T-helper 22 cell (primary cell): ENCODE measurements around the gene CCNQ.

Experiments
- DNase-seq: peaks from one replicate; pipeline ENCODE4 v3.0.0-alpha.2; 2020; ENCODE audit warnings: low read depth

The CCNQ gene

DNA sequence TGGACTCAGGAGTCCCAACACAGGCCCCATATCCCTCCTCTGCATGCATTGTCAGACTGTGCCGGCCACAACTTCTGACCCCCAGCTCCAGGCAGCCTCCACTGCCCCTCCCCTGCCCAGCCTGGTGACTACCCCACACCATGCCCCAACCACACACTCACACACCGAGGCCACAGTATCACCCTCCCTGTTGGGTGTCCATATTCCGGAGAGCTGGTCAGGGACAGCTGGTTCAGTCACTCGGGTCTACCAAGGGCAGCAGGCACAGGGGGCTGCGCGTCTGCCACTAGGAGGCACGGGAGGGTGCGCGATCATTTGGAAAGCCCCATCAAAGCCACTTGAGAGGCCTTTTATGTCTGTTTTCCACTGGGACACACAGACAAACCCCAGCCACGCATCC lies 26.3 kb downstream of the CCNQ start:
- no peak for DNase-seq

DNA sequence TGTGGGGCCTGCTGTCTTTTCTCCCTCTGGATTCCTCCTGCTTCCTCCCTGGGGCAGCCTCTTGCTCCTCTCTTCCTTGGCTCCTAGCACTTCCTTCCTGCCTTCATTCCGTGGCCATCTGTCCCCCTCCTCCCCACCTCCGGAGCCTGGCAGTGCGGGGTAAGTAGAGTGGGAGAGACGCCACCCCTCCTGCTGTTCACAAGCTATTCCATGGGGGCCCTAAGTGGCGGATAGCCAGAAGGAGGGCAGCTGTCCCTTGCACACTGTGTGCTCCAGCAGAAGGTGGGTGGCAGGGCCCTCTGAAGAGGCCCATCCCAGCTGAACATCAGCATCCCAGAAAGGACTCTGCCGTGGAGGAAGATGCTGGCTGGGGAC lies 27.4 kb downstream of the CCNQ start:
- no peak for DNase-seq

DNA sequence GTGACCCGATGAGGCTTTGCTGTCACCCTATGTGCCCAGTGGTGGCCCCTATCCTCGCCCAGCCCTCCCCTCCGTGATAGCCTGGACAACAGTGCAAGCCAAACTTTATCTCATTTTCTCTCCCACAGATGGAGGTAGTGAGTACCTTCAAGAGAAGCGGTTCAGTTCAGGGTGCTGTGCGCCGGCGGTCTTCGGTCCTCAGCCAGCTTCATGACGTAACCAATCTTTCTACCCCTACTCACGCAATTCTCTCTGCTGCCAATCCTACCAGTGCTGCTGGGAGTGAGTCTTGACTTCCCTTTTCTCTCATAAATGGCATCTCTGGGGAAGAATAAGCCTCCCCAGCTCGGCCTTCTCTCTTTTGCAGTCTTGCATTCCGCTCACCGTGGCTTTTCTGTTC lies 29.5 kb downstream of the CCNQ start:
- no peak for DNase-seq

DNA sequence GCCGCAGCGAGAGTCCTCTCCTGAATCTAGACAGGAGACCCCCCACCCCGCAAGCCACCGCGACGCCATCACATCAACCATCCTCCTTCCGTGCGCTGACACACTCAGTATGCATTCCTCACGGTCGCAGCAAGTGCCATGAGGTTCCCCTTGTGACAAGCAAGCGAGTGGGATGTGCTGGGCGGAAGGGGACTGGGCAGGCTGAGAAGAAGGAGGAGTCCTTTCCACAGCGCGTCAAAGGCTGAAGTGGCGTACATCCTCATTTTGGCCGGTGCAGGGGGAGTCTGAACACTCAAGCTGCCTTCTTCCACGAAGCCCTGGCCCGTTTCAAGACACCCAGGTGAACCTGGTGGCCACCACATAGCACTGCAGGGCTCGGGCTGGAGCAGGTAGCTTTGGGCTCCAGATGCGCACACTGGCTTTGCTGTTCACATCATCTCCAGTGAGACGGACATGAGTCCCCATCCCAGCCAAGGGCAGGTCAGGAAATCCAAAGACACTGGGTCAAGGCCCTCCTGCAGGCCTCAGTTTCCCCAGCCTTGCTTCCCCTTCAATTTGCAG lies 30.4 kb downstream of the CCNQ start:
- DNase-seq, result no peak

DNA sequence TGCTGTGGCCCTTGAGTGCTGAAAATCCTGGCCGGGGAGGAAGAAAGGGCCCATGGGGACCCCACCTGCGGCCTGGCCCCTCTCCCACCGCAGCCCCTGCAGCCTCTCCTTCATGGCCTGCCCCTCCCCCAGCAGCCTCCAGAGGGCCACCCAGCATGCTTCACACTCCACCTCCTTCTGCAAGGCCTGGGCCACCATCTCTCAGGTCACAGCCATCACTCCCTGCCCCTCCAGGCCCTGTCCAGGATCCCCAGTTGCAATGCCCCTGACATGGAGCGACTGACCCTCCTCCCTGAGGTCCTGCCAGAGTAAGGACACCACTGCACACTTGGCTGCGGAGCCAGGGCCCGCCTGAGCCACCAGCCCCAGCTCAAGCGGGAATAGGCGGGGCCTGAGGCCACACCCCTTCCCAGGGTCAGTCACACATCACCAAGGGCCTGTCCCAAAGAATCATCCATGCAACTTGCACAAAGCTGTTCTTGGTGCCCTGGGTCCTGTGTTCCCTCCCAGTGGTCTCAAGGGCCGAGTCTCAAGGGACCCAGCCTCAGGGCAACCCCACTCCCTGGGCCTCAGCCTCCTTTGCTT lies 32.9 kb downstream of the CCNQ start:
- DNase-seq, result no peak

DNA sequence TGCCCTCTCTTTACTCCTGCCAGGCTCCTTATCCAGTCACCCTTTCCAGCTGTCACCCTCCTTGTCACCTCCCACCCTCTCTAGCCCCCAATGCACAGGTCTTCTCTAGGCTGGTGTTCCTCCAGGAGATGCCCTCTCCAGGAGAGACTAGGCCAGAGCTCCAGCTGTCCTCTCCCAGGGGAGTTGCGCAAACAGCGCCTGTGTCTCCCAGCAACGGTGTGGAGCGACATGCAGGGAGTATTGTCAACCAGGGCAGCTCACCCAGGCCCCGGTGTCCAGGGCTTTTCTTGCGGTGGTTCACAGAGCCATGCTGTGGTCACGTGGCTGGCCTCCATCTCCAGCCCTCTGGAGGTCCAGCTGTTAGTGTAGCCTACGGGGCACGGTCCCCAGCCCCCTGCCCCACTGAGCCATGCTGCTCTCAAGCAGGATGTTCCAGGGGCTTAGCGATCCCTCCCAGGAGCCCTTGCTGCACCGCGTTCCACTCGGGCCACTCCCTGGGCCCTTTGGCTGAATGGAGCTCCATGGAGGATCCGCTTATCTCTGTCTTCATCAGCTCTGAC lies 34.8 kb downstream of the CCNQ start:
- DNase-seq, result no peak

DNA sequence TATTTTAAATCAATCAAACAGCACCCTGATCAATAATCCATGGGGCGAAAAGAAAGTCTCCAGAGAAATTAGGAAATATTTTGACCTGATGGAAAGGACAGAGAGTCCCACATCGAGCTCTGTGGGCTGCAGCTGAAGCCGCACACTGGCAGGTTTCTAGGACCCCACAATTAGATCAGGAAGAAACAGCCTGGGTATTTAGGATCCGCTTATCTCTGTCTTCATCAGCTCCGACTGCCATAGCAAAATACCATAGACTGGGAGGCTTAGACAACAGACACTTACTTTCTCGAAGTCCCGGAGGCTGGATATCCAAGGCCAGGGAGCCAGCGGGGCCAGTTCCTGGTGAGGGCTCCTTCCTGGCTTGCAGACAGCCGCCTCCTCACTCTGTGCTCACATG lies 36.4 kb downstream of the CCNQ start:
- no peak for DNase-seq

DNA sequence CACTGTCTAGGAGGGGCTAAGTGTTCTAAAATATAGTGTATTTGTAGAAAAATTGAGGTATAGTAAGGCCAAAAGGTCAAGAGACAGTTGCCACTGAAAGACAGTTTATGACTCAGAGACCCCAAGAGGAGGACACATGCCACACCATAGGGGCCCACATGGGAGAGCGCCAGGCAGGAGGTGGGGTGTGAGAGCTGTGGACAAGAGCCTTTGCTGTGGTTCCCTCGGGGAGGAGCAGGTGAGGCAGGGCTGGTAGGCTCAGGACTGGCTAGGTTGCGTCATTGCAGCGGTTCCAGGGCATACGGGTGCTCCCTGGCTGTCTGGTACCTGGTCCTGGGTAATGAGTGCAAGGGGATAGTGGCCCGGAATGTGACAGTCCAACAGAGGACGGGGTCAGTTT lies 37.6 kb downstream of the CCNQ start:
- no peak for DNase-seq

DNA sequence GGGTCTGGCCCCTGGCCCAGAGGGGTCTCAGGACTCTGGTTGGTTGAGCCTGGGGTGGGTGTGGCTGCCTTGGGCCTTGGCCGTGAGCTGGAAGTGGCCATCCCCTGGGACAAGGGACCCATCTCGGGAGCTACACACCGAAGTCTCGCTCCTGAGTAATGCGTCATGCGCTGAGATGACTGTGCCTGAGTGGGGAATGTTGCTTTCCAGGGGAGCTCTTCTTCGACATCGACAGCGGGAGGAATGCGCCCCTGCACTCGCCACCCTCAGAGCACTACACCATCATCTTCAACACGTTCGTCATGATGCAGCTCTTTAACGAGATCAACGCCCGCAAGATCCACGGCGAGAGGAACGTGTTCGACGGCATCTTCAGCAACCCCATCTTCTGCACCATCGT lies 38.5 kb downstream of the CCNQ start:
- no peak for DNase-seq

DNA sequence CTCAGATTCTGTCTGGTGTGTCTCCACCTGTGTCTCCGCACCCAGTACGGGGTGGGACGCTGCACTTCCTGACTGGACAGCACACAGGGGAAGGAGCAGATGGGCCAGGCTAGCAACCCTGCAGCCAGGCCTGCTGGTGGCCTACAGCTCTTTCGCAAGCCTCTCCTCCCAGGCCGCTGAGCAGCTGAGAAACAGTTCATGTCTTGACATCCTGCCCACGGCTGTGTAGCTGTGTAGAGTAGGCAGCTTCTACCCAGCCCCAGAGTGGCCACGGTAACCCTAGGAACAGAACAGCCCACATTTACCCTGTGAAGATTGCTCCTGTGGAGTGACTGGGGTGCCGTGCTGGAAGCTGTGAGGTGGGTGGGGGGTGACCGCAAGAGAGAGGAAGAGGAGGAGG lies 38.9 kb downstream of the CCNQ start:
- DNase-seq, result no peak

DNA sequence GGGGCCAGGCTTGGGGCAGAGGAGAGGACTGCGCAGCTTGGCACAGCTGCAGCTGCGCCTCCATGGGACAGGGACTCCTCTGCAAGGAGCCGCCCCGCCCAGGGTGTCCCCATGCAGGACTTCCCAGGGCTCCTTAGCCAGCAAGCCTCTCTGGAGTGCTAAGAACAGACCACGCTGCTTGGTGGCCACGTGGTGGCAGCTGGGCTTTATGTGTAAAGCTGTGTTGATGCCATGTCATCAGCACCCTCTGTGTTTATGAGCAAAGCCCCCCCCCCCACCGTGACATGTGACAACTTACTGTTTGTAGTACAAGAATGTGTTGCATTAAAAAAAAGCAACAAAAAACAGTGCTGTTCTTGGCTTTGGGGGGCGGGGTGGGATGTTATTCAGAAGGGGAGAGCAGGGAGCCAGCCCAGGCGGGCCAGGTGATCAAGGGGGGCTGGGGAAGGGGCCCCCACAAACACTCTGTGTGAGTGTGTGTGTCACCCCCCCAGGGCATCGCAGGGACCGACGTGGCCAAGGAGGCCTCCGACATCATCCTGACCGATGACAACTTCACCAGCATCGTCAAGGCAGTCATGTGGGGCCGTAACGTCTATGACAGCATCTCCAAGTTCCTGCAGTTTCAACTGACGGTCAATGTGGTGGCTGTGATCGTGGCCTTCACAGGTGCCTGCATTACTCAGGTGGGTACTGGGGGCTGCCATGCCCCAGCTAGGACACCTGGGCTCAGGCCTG lies 41.2 kb downstream of the CCNQ start:
- DNase-seq, result no peak

DNA sequence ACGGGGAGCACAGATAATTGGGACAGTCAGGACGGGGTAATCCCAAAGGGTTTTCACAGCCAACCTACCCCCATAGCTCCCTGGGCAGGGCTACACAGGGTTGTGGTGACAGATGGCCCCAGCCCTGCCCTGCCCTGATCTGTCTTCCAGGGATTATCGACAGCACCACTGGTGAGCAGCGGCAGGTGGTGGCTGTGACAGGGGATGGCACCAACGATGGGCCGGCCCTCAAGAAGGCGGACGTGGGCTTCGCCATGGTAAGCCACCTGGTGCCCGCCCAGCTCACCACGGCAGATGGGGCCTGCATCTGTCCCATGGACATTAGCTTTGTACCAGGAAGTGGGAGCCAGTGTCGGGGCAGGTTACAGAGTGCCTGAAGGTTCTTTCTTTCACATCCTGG lies 42.2 kb downstream of the CCNQ start:
- no peak for DNase-seq

DNA sequence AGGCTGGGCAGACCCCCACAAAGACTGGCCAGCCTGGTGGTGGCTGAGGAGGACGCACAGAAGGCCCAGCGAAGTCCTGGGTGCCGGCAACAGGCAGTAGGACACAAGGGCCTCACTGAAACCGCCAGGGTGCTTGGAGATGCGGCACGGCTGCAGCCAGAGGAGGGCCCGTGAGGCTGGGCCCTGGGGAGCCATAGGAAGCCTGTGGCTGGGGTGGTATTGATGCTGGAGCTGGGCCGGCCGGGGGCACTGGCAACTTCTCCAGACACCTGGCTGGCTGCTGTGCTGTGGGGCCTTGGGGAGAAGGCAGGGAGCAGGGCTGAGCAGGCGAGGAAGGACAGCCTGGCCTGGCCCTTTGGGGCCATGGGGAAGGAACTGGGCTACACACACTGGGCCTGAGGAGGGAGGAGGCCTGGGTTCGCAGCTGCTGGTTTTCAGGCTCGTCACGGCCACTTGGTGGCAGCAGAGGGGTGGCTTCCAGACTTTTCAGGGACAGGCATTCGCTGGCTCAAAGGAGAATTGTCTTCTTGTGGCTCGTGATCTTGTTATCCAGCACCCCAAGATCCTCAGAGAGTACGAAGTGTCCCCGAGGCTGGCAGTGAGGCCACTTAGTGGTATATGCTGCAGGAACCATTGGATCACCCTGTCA lies 44.3 kb downstream of the CCNQ start:
- DNase-seq, result peak; percentile 8

DNA sequence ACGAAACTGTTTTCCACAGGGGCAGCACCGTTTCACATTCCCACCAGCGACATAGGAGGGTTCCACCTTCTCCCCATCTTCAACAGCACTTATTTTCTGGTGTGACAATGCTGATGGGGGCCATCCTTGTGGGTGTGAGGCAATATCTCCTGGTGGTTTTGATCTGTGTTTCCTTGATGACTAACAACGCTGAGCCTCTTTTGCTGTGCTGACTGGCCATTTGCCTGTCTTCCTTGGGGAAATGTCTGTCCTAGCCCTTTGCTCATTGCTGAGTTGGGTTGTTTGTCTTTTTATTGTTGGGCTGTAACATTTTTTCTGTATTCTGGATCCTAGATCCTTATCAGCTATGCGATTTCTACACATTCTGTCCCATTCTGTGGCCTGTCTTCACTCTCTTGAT lies 47.8 kb downstream of the CCNQ start:
- DNase-seq, result no peak

DNA sequence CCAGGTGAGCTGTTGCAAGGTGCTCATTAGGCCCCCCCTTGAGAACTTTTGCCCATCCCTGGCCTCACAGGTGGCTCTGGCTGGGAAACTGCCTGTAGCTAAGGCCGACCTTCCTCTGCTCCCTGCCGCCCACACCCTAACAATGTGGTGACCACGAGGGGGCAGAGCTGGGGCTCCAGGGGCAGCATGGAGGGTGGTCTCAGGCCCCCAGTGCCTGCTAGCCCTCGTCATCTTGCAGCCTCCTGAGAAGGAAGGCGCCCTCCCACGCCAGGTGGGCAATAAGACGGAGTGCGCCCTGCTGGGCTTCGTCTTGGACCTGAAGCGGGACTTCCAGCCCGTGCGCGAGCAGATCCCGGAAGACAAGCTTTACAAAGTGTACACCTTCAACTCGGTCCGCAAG lies 49.1 kb downstream of the CCNQ start:
- no peak for DNase-seq

DNA sequence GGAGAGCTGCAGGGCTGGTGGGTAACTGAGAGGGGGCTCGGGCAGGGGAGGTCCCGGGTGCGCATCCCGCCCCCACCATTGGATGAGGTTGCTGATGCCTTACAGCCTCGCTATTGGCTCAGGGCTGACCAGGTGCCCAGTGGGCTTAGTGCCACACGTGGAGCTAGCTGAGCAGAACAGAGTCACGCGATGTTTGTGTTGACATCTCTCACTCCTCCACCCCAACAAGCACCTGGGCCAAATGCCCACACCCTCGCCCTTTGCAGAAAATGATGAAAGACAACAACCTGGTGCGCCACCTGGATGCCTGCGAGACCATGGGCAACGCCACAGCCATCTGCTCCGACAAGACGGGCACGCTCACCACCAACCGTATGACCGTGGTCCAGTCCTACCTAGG lies 49.7 kb downstream of the CCNQ start:
- DNase-seq, result no peak

DNA sequence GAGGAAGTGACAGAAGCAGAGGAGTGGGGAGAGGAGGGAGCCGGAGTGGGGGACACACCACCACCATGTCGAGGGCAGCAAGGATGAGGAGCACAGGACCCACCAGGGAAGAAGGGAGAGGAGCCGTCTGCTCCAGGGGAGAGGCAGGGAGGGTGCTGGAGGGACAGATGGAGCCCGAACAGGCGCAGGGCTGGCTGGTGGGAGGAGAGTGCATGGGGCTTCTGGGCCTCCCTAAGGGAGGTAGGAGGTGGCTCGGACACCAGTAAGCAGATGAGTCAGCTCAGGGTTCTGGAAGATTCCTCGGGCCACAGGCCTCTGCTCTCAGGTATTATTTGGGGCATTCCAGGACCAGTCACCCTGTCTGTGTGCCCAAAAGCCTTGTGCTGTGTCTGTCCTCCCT lies 51.7 kb downstream of the CCNQ start:
- DNase-seq, result no peak

DNA sequence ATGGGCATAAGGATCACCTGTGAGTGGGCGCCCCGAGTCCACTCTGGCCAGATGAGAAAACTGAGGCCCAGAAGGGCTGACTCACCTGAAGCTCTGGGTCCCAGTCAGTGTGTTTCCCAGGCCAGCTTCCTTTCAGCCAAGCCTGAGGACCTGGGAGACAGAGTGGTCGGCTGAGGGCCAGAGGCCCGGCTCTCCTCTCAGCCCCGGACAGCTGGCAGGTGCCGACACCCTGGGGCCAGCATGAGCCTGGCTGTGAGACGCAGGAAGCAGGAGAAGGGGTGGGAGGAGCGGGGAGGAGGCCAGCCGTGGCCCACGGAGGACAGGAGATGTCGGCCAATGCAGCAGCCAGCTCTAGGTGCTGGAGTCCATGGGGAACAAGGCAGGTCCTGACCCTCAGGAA lies 52.6 kb downstream of the CCNQ start:
- no peak for DNase-seq

DNA sequence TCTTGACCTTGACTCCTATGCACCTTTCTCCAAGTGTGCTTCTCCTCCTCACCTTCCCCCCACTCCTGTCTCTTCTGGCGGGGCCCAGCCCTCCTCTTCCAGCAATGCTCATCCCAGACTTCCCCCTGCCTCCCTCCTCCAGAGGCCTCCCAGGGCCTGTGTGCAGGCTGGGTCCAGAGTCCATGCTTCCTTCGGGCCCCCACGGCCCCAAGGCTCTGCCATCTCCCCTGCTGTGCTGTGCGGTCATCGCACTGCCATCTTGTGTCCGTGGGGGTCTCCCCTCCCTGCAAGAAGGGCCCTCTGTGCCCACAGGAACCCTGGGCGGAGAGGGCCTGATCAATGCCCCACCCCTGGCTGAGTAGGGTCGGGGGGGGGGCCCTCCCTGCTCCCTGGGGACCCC lies 54.2 kb downstream of the CCNQ start:
- DNase-seq, result no peak

DNA sequence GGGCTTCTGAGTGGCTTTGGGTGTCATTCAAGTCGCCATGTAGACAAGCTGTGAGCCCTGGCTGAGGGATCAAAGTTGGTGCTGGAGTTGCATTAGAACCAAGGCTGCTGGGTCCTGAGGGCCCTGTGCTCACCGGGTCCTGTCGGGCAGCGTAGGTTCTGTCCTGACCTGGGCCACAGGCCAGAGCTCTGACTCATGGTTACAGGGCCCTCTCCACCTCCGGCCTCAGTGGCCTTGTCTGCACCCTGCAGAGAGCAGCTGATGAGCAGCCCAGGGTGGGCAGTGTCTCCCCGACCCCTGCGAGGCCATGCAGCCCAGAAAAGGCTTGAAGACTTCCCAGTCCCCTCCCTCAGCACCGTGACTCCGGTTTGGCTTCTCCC lies 59.0 kb downstream of the CCNQ start:
- no peak for DNase-seq

DNA sequence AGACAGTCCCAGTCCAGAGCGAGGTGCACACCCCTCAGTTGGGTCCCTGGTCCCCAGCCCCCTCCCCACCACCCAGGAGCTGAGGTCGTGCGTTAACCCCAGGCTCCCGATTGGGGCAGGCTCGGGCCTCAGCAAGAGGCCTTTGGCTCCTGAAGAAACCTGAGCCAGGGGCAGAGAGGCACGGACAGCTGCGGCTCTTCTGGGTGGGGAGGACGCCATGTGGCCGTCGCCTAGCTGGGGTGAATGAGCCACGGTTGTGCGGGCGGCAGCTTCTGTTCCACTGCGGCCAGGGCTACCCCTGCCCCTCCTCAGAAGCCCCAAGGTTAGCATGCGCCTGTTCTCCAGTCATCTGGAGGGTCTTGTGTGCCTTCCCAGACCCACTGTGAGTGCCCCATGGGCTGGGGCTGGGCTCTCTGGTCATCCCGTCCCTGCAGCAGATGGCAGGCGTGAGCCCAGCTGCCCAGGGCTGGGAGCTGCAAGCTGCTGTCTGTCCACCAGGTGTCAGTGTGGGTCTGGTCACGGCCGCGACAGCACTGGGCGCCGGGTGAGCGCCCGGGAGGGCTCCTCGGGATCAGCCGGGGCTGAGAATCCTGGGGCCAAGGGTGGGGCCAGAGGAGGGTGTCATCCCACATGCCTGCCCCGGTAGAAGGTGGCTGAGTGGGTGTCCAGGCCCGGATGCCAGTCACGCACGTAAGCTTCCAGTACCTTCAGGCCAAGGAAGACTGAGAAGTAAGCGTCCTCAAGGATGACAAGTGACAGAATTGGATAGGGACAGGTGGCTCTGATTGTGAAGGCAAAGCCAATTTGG lies 59.6 kb downstream of the CCNQ start:
- DNase-seq, result peak; percentile 23

DNA sequence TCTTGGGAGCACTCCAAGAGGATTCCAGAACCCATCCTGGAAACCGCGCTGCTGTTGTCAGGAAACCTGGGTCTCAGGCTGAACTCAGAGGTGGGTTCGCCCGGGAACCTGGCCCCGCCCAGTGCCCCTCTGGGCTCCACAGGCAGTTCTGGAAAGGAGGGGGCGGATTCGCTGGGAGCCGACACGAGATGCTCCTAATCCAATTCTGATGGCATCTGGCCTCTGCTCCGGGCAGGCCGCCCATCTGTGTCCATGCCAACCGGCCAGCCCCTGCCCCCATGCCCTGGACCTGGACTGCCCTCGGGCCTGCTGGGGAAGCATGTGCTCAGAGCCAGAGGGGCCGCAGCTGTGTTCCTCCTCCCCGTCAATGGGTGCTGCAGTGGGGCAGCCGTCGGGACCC lies 60.5 kb downstream of the CCNQ start:
- DNase-seq, result no peak
